Ectodermal cell (in vitro differentiated cells): ENCODE measurements around the gene SLC52A1.

ENCODE experiments used
- H3K27ac ChIP-seq: 2 replicates; pipeline ENCODE4 v1.7.0; 2013; ENCODE audit warnings: mild to moderate bottlenecking, low read depth, low read length; ENCODE audit not compliant: insufficient read depth, poor library complexity, severe bottlenecking
- H3K27me3 ChIP-seq: 2 replicates; pipeline ENCODE4 v1.7.0; 2013; ENCODE audit warnings: mild to moderate bottlenecking, low read length; ENCODE audit not compliant: insufficient read depth, control insufficient read depth, poor library complexity, severe bottlenecking
- H3K36me3 ChIP-seq: one replicate; pipeline ENCODE4 v1.7.0; 2013; ENCODE audit warnings: low read length; ENCODE audit not compliant: control insufficient read depth, insufficient read depth
- H3K4me1 ChIP-seq: one replicate; pipeline ENCODE4 v1.7.0; 2013; ENCODE audit warnings: low read length; ENCODE audit not compliant: control insufficient read depth, insufficient read depth
- H3K4me3 ChIP-seq: 2 replicates; pipeline ENCODE4 v1.7.0; 2013; ENCODE audit warnings: low read depth, low read length, control low read depth; ENCODE audit not compliant: insufficient read depth
- H3K9me3 ChIP-seq: 2 replicates; pipeline ENCODE4 v1.7.0; 2013; ENCODE audit warnings: mild to moderate bottlenecking, low read length, moderate library complexity; ENCODE audit not compliant: control insufficient read depth
- WGBS, 2 experiments: methylation state at CpG; one replicate each; pipeline ENCODE4 v1.1.7; 2013; ENCODE audit warnings: missing lambda C conversion rate in 2 of 2; 5-methylcytosine and 5-hydroxymethylcytosine counted together

The SLC52A1 gene

DNA sequence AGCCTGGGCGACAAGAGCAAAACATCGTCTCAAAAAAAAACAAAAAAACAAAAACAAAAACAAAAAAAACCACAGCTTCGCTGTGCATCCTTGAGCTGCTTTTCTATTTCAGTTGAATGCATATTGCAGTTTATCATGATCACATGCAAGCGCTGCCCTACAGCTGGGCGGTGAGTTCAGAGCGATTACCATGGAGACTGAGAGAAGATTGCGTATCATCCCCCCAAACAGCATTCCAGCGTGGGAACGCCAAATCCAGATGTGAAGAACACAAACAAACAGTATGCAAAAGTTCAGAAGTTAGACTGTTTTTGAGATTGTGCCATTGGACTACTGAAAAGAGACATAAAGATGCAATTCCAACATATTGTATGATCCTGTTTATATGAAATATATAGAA is 15.1 kb upstream of the SLC52A1 start:
- H3K27ac ChIP-seq: no peak overlapping the region
- no peaks in the 10 kb centered on the region for H3K36me3 ChIP-seq
- H3K4me1 ChIP-seq: no peaks in the 10 kb centered on the region
- H3K4me3 ChIP-seq: no peak overlapping the region
- H3K9me3 ChIP-seq: no peaks in the 10 kb centered on the region
- WGBS, 2 experiments: 75 to 80% methylated on average over 9 of the region's 9 CpGs
- H3K27me3 ChIP-seq: no peaks in the 10 kb centered on the region

DNA sequence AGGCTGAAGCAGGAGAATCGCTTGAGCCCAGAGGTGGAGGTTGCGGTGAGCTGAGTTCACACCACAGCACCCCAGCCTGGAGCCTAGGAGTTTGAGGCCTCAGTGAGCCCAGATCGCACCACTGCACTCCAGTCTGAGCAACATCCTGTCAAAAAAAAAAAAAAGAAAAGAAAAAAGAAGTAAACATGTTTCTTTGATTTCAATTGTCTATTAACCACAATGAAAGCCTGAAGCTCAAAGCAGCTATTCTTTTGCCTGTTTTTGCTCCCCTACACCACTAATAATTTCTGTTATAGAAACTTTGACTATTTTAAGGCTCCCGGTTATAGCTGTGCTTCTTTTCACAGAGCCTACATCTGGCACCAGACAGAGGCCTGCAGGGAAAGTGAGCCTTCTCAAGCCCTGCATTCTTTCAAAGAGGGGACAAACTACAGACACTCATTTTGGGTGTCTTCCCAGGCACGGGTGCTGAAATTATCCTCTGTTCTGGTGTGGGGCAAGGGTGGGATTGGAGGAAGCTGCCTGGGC is 14.2 kb upstream of the SLC52A1 start:
- Histone ChIP-seq H3K36me3 (no peaks in the 10 kb centered on the region), H3K9me3 (no peaks in the 10 kb centered on the region), H3K27me3 (no peaks in the 10 kb centered on the region), H3K4me3 (no peak overlapping the region), H3K27ac (no peak overlapping the region), H3K4me1 (no peaks in the 10 kb centered on the region)
- 90 to 92% methylated on average over 5 of the region's 5 CpGs for WGBS, 2 experiments

GRCh38 chr17:5047446-5047845 is 12.2 kb upstream of the SLC52A1 start:
- WGBS, 2 experiments: 89 to 96% methylated on average over 2 of the region's 2 CpGs

DNA sequence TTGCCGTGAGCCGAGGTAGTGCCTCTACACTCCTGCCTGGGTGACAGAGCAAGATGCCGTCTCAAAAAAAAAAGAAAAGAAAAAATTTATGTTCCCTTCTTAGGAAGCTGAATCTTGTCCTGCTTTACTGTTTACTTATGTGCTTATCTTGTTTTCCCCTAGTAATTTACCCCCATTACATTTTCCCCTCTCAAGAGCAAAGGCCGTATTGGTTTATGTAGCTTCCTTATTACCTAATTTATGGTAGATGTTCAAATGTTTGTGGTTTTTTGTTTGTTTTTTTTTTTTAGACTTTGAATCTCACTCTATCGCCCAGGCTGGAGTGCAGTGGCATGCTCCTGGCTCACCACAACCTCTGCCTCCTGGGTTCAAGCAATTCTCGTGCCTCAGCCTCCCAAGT is 10.3 kb upstream of the SLC52A1 start:
- Histone ChIP-seq H3K27ac (no peak overlapping the region), H3K4me1 (no peaks in the 10 kb centered on the region), H3K36me3 (no peaks in the 10 kb centered on the region), H3K4me3 (no peak overlapping the region), H3K27me3 (no peaks in the 10 kb centered on the region), H3K9me3 (no peaks in the 10 kb centered on the region)
- 88 to 89% methylated on average over 5 to 6 of the region's 6 CpGs for WGBS, 2 experiments

More at GRCh38 chr17:5047446-5047845, 12.2 kb upstream of the SLC52A1 start:
- H3K27ac ChIP-seq: no peak overlapping the region
- H3K9me3 ChIP-seq: no peaks in the 10 kb centered on the region
- H3K4me1 ChIP-seq: no peaks in the 10 kb centered on the region
- H3K36me3 ChIP-seq: no peaks in the 10 kb centered on the region
- H3K4me3 ChIP-seq: no peak overlapping the region
- no peaks in the 10 kb centered on the region for H3K27me3 ChIP-seq

- 92% methylated on average over 5 of the region's 5 CpGs for WGBS, 2 experiments
Observed at GRCh38 chr17:5044630-5045029, 9.4 kb upstream of the SLC52A1 start.

DNA sequence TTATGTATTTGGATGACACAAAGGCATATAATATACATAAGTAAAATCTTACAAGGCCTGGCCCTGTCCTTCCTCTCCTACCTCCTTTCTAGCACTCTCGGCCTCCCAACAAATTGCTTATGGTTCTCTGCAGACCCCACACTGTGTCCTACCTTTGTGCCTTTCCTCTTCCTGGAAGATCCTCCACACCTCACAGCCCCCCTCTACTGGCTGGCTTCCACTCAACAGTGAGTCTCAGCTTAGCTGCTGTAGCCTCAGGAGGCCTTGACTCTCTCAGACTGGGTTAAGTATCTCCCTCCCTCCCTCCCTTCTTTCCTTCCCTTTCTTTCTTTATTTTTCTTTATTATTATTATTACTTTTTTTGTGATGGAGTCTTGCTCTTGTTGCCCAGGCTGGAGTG is 8.3 kb upstream of the SLC52A1 start:
- H3K4me1 ChIP-seq: no peaks in the 10 kb centered on the region
- no peak overlapping the region for H3K4me3 ChIP-seq
- 83 to 89% methylated on average over 1 of the region's 1 CpG for WGBS, 2 experiments
- H3K36me3 ChIP-seq: no peaks in the 10 kb centered on the region
- H3K9me3 ChIP-seq: no peaks in the 10 kb centered on the region
- H3K27me3 ChIP-seq: no peaks in the 10 kb centered on the region
- no peak overlapping the region for H3K27ac ChIP-seq

More at GRCh38 chr17:5044630-5045029, 9.4 kb upstream of the SLC52A1 start:
- H3K27me3 ChIP-seq: no peaks in the 10 kb centered on the region
- H3K36me3 ChIP-seq: no peaks in the 10 kb centered on the region
- H3K4me1 ChIP-seq: no peaks in the 10 kb centered on the region
- no peak overlapping the region for H3K4me3 ChIP-seq
- H3K9me3 ChIP-seq: no peaks in the 10 kb centered on the region
- no peak overlapping the region for H3K27ac ChIP-seq

GRCh38 chr17:5042157-5043022 is 7.2 kb upstream of the SLC52A1 start:
- Histone ChIP-seq H3K9me3 (no peaks in the 10 kb centered on the region), H3K4me1 (no peaks in the 10 kb centered on the region), H3K4me3 (no peak overlapping the region), H3K27ac (no peak overlapping the region), H3K27me3 (no peaks in the 10 kb centered on the region), H3K36me3 (no peaks in the 10 kb centered on the region)
- WGBS, 2 experiments: 90 to 93% methylated on average over 13 to 15 of the region's 15 CpGs

DNA sequence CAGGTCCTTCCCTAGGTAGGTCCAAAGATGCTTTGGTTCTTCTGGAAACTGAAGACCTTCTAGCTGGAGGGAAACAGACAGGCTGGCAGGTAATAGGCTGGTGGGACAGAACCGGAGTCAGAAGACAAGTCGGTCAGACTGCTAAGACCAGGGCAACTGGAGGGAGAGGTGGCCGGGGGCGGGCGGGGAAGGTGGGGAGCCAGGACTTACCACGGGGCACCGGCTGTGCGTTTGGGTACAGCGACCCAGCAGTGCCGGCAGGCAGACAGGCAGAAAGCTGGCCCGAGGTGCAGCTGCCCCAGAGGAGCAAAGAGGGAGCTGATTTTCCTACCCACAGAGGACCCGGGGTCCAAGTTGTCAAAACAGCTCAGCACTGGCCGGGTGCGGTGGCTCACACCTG is 575 bp downstream of the SLC52A1 start:
- Histone ChIP-seq H3K4me3 (no peak overlapping the region), H3K9me3 (no peaks in the 10 kb centered on the region), H3K27me3 (peaks cover 21% of the 10 kb centered on the region), H3K4me1 (no peaks in the 10 kb centered on the region), H3K27ac (no peak overlapping the region), H3K36me3 (no peaks in the 10 kb centered on the region)
- 91 to 92% methylated on average over 14 of the region's 14 CpGs for WGBS, 2 experiments

DNA sequence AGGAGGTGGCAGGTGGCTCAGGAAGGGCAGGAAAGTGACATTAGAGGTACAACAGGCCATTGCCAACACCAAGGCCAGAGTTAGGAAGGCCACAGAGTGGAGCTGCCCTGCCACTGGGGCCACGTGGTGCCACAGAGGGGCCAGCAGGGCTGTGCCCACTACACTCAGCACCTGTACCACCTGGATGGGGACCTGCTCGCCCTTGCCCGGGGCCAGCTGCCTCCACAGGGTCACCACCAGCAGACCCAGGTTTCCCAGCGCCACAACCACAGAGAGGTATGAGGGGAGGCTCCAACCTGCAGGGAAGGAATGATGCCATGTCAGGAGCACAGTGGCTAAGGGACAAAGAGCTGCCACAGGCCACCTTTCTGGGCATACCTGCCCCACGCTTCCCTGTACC is 1.2 kb downstream of the SLC52A1 start:
- Histone ChIP-seq H3K4me3 (no peak overlapping the region), H3K27me3 (peaks cover 21% of the 10 kb centered on the region), H3K27ac (no peak overlapping the region), H3K36me3 (no peaks in the 10 kb centered on the region), H3K9me3 (no peaks in the 10 kb centered on the region), H3K4me1 (no peaks in the 10 kb centered on the region)
- WGBS, 2 experiments: 95 to 96% methylated on average over 5 of the region's 5 CpGs

DNA sequence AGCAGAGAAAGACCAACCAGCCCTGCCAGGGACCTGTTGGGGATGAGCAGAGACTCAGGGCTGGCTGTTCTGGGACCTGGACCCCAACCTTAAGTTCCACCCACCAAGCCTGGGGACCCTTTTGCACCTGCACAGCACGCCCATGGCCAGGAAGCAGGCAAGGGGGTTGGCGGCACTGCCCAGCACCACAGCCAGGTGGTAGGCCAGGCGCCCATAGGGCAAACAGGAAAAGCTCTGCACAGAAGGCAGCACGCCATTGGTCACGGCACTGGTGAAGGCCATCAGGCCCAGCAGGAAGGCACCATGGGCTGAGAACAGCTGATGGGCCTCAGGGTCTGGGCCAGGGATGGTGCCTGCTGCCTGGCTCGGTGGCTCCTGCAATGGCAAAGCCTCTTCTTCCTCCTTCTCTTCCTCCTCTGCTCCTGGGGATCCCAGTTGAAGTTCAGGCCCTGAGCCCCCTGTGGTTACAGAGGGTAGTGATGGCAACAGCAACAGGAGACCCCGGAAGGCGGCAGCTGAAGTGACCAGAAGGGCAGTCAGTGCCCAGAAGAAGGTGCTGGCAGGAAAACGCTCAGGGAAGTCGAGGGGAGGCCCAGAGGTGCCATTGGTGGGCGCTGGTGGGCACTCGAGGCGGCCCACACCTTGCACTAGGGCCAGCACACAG is 1.7 kb downstream of the SLC52A1 start:
- Histone ChIP-seq H3K36me3 (no peaks in the 10 kb centered on the region), H3K9me3 (no peaks in the 10 kb centered on the region), H3K27me3 (peaks cover 21% of the 10 kb centered on the region), H3K4me1 (no peaks in the 10 kb centered on the region), H3K27ac (no peak overlapping the region), H3K4me3 (no peak overlapping the region)
- WGBS, 2 experiments: 88 to 92% methylated on average over 13 of the region's 13 CpGs
